ENCODE data around the gene PSMC4.

DNA sequence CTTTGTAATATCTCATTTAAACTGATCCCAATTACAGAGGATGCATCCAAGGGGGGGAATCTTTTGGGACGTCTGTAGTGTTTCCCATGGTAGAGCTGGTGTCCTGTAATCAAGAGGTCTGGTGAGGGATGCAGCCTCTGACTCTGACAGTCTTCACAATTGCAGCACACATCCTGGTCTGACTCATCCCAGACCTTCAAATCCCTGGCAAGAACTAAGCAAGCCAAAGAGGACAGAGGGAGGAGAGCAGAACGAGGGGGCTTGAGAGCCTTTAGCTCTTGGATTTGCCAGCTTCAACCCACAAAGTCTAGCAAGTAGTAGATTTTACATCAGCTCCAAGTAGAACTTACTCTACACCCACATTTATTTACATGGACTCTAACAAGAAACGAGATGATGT is 19.3 kb upstream of the PSMC4 start:
- TF ChIP-seq TAF1 (IDR thresholded peaks at IDR 0.05; ENCODE audit: low read depth) (no peak), RAD21 (IDR thresholded peaks at IDR 0.05; ENCODE audit: low read depth) (no peak), EP300 (IDR thresholded peaks at IDR 0.05; ENCODE audit: borderline replicate concordance) (no peak), NFIC (IDR thresholded peaks at IDR 0.05) (no peak)
- TF ChIP-seq, protein P1, sequence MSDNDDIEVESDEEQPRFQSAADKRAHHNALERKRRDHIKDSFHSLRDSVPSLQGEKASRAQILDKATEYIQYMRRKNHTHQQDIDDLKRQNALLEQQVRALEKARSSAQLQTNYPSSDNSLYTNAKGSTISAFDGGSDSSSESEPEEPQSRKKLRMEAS (IDR thresholded peaks at IDR 0.05): no peak
- TF ChIP-seq, protein P2, sequence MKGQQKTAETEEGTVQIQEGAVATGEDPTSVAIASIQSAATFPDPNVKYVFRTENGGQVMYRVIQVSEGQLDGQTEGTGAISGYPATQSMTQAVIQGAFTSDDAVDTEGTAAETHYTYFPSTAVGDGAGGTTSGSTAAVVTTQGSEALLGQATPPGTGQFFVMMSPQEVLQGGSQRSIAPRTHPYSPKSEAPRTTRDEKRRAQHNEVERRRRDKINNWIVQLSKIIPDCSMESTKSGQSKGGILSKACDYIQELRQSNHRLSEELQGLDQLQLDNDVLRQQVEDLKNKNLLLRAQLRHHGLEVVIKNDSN (IDR thresholded peaks at IDR 0.05): no peak
- TF ChIP-seq, protein P3, sequence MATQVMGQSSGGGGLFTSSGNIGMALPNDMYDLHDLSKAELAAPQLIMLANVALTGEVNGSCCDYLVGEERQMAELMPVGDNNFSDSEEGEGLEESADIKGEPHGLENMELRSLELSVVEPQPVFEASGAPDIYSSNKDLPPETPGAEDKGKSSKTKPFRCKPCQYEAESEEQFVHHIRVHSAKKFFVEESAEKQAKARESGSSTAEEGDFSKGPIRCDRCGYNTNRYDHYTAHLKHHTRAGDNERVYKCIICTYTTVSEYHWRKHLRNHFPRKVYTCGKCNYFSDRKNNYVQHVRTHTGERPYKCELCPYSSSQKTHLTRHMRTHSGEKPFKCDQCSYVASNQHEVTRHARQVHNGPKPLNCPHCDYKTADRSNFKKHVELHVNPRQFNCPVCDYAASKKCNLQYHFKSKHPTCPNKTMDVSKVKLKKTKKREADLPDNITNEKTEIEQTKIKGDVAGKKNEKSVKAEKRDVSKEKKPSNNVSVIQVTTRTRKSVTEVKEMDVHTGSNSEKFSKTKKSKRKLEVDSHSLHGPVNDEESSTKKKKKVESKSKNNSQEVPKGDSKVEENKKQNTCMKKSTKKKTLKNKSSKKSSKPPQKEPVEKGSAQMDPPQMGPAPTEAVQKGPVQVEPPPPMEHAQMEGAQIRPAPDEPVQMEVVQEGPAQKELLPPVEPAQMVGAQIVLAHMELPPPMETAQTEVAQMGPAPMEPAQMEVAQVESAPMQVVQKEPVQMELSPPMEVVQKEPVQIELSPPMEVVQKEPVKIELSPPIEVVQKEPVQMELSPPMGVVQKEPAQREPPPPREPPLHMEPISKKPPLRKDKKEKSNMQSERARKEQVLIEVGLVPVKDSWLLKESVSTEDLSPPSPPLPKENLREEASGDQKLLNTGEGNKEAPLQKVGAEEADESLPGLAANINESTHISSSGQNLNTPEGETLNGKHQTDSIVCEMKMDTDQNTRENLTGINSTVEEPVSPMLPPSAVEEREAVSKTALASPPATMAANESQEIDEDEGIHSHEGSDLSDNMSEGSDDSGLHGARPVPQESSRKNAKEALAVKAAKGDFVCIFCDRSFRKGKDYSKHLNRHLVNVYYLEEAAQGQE (IDR thresholded peaks at IDR 0.05; ENCODE audit: low read depth): no peak
